Rectal smooth muscle tissue (tissue), 1 donor: ENCODE results near the gene ST6GALNAC2.

Experiments used
- H3K27ac ChIP-seq: one replicate; pipeline ENCODE4 v1.7.0; 2013; ENCODE audit warnings: low read depth, low read length, inconsistent platforms
- H3K27me3 ChIP-seq: one replicate; pipeline ENCODE4 v1.7.0; 2013; ENCODE audit warnings: low read length; ENCODE audit not compliant: control insufficient read depth, insufficient read depth
- H3K36me3 ChIP-seq: one replicate; pipeline ENCODE4 v1.7.0; 2013; ENCODE audit warnings: low read length; ENCODE audit not compliant: control insufficient read depth, insufficient read depth
- H3K4me1 ChIP-seq: one replicate; pipeline ENCODE4 v1.7.0; 2013; ENCODE audit warnings: low read length; ENCODE audit not compliant: control insufficient read depth, insufficient read depth
- H3K4me3 ChIP-seq: one replicate; pipeline ENCODE4 v1.7.0; 2013; ENCODE audit warnings: low read length
- H3K9ac ChIP-seq: one replicate; pipeline ENCODE4 v1.7.0; 2013; ENCODE audit warnings: low read length

The ST6GALNAC2 gene

DNA sequence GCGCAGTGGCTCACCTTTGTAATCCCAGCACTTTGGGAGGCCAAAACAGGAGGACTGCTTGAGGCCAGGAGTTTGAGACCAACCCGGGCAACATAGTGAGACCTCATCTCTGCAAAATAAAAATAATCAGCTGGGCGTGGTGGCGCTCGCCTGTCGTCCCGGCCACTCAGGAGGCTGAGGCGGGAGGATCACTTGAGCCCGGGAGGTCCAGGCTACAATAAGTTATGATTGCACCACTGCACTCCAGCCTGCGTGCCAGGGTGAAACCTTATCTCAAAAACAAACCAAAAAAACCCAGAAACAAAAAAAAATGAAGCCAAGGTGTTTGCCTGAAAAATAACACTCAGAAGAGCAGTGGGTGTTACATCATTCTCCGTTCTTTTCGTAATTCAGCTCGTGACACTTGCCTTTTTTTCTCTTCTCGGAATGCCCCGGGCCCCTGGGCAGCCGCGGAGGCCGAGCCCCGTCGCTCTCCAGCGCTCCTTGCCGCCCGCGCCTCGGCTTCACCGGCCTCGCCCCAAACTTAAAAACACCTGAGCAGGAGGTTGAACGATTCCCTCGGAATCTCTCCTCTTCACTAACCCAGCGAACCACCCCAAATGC is 28.8 kb downstream of the ST6GALNAC2 start:
- H3K9ac ChIP-seq, result peak overlapping the region; percentile 63
- H3K4me1 ChIP-seq, result peaks cover 21% of the 10 kb centered on the region
- no peaks in the 10 kb centered on the region for H3K27me3 ChIP-seq
- H3K27ac ChIP-seq, result peak overlapping the region; percentile 81
- H3K36me3 ChIP-seq, result no peaks in the 10 kb centered on the region
- H3K4me3 ChIP-seq, result peak overlapping the region; percentile 97

- H3K27me3 ChIP-seq, result no peaks in the 10 kb centered on the region
- no peak overlapping the region for H3K27ac ChIP-seq
- no peak overlapping the region for H3K4me3 ChIP-seq
- H3K36me3 ChIP-seq, result no peaks in the 10 kb centered on the region
- H3K9ac ChIP-seq, result no peak overlapping the region
- H3K4me1 ChIP-seq, result peaks cover 7% of the 10 kb centered on the region
These were observed 31.5 kb downstream of the ST6GALNAC2 start for GRCh38 chr17:76554131-76554530.

DNA sequence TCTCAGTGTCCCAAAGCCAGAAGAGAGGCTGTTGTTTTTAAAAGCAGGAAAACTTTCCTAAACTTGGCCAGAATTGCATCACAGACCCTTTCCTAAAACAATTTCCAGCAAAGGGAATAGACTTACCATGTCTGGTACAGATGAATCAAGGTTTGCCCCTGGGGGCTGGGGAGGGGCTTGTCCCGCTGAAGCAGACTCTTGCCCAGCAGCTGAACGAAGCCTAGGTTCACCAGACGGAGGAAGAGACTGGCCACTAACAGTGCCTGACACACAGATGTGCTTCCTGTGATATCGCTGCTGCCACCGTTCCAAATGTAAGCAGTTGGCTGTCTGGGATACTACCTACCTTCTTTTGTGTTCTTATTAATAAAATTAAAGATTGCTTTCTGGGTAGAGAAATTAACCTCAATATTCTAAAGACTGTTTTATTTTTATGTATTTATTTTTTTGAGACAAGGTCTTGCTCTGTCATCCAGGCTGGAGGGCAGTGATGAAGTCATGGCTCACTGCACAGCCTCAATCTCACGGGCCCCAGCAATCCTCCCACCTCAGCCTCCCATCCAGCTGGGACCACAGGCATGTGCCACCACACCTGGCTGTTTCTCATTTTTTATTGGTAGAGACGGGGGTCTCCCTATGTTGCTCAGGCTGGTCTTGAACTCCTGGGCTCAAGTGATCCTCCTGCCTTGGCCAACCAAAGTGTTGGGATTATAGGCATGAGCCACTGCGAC is 32.3 kb downstream of the ST6GALNAC2 start:
- no peaks in the 10 kb centered on the region for H3K27me3 ChIP-seq
- H3K4me1 ChIP-seq, result no peaks in the 10 kb centered on the region
- H3K4me3 ChIP-seq, result no peak overlapping the region
- H3K36me3 ChIP-seq, result no peaks in the 10 kb centered on the region
- no peak overlapping the region for H3K9ac ChIP-seq
- no peak overlapping the region for H3K27ac ChIP-seq

DNA sequence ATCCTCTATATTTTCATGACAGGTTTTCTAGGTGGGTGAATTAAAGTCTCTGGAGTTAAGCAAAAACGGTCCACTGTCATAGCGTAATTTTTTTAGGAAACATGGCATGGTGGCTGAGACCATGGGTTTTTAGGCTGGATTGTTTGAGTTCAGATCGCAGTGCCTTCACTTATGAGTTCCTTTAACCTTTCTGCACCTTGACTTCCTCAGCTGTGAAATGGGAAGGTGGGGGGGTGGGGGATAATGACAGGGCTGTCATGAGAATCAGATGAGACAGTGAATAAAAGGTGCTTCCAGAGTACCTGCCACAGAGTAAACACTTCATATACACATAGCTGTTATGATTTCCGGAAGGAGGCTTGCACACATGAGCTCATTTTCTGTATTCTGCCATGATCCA is 34.0 kb downstream of the ST6GALNAC2 start:
- no peaks in the 10 kb centered on the region for H3K4me1 ChIP-seq
- H3K9ac ChIP-seq, result no peak overlapping the region
- H3K27ac ChIP-seq, result no peak overlapping the region
- no peak overlapping the region for H3K4me3 ChIP-seq
- no peaks in the 10 kb centered on the region for H3K27me3 ChIP-seq
- no peaks in the 10 kb centered on the region for H3K36me3 ChIP-seq

- no peaks in the 10 kb centered on the region for H3K36me3 ChIP-seq
- no peak overlapping the region for H3K9ac ChIP-seq
- H3K27ac ChIP-seq, result no peak overlapping the region
- H3K4me3 ChIP-seq, result no peak overlapping the region
- no peaks in the 10 kb centered on the region for H3K4me1 ChIP-seq
- H3K27me3 ChIP-seq, result no peaks in the 10 kb centered on the region
These were observed 34.7 kb downstream of the ST6GALNAC2 start for GRCh38 chr17:76550712-76551615.

DNA sequence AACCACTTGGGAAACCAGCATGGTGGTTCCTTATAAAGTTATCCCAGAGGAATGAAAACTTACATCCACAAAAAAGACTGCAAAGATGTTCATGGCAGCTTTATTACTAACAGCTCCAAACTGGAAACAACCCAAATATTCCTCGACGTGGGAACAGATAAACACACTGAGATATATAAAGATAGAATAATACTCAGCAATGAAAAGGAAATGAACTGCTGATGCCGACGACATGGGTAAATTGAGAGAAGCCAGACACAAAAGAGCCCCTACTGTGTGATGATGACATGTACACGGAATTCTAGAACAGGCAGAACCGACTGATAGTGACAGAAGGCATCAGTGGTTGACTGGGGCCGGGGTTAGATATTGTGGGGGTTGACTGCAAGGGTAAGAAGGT is 36.1 kb downstream of the ST6GALNAC2 start:
- Histone ChIP-seq H3K4me1 (no peaks in the 10 kb centered on the region), H3K4me3 (no peak overlapping the region), H3K36me3 (no peaks in the 10 kb centered on the region), H3K27ac (no peak overlapping the region), H3K9ac (no peak overlapping the region), H3K27me3 (no peaks in the 10 kb centered on the region)

GRCh38 chr17:76549215-76549518 is 36.5 kb downstream of the ST6GALNAC2 start:
- Histone ChIP-seq H3K4me1 (no peaks in the 10 kb centered on the region), H3K36me3 (no peaks in the 10 kb centered on the region), H3K9ac (no peak overlapping the region), H3K27ac (no peak overlapping the region), H3K27me3 (no peaks in the 10 kb centered on the region), H3K4me3 (no peak overlapping the region)

GRCh38 chr17:76548378-76549214 is 37.1 kb downstream of the ST6GALNAC2 start:
- Histone ChIP-seq H3K4me1 (no peaks in the 10 kb centered on the region), H3K27ac (no peak overlapping the region), H3K4me3 (no peak overlapping the region), H3K9ac (no peak overlapping the region), H3K27me3 (no peaks in the 10 kb centered on the region), H3K36me3 (no peaks in the 10 kb centered on the region)

DNA sequence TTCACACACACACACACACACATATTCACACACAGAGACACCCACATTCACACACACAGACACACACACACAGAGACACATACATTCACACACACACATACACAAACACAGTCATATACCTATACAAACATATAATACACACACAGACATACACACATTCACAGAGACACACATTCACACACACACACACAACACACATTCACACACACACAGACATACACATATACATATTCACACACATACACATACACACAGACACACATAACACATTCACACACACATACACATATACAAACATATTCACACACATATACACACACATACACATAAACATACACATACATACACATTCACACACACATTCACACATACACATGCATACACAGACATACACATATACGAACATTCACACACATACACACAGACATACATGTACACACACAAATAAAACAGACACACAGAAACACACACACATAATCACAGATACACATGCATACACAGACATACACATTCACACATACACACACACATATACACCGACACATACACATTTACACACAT is 37.9 kb downstream of the ST6GALNAC2 start:
- no peaks in the 10 kb centered on the region for H3K27me3 ChIP-seq
- no peaks in the 10 kb centered on the region for H3K4me1 ChIP-seq

GRCh38 chr17:76547183-76547641 is 38.4 kb downstream of the ST6GALNAC2 start:
- no peak overlapping the region for H3K9ac ChIP-seq

More for the DNA sequence above, 37.9 kb downstream of the ST6GALNAC2 start:
- Histone ChIP-seq H3K9ac (no peak overlapping the region), H3K27ac (no peak overlapping the region), H3K36me3 (no peaks in the 10 kb centered on the region), H3K4me3 (no peak overlapping the region)

DNA sequence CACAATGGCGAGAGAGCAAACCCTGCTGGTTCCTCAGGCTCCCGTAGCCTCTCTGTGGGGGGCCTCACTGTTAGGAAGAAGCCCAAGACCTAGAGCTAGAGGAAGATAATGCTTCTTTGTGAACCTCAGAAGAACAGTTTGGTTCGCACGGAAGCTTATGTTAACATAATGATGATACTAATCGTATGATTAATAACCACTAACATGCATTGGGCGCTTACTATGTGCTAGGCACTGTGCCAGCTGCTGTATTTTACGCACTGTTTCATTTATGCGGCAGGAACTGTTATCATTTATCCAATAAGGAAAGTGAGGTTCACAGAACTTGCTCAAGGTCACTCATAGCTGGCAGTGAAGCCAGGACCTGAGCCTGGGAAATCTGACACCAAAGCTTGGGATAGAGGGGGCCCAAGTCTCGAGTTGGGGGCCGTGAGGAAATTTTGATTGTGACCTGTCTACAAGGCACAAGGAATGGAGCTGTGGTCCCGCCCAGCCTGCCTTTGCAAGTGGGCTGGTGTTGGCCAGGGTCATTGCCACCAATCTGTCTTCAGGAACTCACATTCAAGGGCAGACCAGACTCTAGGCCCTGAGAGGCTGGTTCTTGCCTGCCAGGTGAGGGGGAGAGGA is 39.0 kb downstream of the ST6GALNAC2 start:
- Histone ChIP-seq H3K36me3 (no peaks in the 10 kb centered on the region), H3K4me1 (no peaks in the 10 kb centered on the region), H3K9ac (no peak overlapping the region), H3K4me3 (no peak overlapping the region), H3K27ac (no peak overlapping the region), H3K27me3 (no peaks in the 10 kb centered on the region)

More at GRCh38 chr17:76547183-76547641, 38.4 kb downstream of the ST6GALNAC2 start:
- H3K27me3 ChIP-seq, result no peaks in the 10 kb centered on the region
- no peak overlapping the region for H3K27ac ChIP-seq
- H3K4me3 ChIP-seq, result no peak overlapping the region
- no peaks in the 10 kb centered on the region for H3K4me1 ChIP-seq
- no peaks in the 10 kb centered on the region for H3K36me3 ChIP-seq
